NCI-H345 (cell line): ENCODE measurements around the gene APLF.
"Not testable (repeated sequence)": the region's sequence is repeated elsewhere in the genome, so short reads cannot be mapped to it uniquely, and the experiment has no call there.

Experiments
- DNase-seq: peaks from one replicate; lab custom pipeline; 2025; lab: John Stamatoyannopoulos, UW

APLF gene

GRCh38 chr2:68579689-68580088, 112.3 kb downstream of the APLF start:
- DNase-seq = no peak

GRCh38 chr2:68588589-68588988, 121.2 kb downstream of the APLF start:
- no peak for DNase-seq

- DNase-seq = no peak
Observed at GRCh38 chr2:68589963-68590362, 122.6 kb downstream of the APLF start.

GRCh38 chr2:68590702-68591101, 123.3 kb downstream of the APLF start:
- DNase-seq = no peak

GRCh38 chr2:68591225-68591624, 123.8 kb downstream of the APLF start:
- DNase-seq = no peak

- DNase-seq = no peak
Observed at GRCh38 chr2:68594041-68594440, 126.7 kb downstream of the APLF start.

- peak; percentile 16 for DNase-seq
Observed at GRCh38 chr2:68594674-68595492, 127.5 kb downstream of the APLF start.

GRCh38 chr2:68595493-68595785, 128.1 kb downstream of the APLF start:
- not testable (repeated sequence) for DNase-seq

GRCh38 chr2:68600495-68600894, 133.1 kb downstream of the APLF start:
- DNase-seq = not testable (repeated sequence)

GRCh38 chr2:68603059-68603458, 135.7 kb downstream of the APLF start:
- no peak for DNase-seq

GRCh38 chr2:68604077-68604476, 136.7 kb downstream of the APLF start:
- DNase-seq = no peak

- no peak for DNase-seq
Observed at GRCh38 chr2:68605939-68606338, 138.6 kb downstream of the APLF start.

GRCh38 chr2:68606759-68607158, 139.4 kb downstream of the APLF start:
- no peak for DNase-seq

- no peak for DNase-seq
Observed at GRCh38 chr2:68607837-68608236, 140.5 kb downstream of the APLF start.

- DNase-seq = no peak
Observed at GRCh38 chr2:68612765-68613519, 145.6 kb downstream of the APLF start.

GRCh38 chr2:68620772-68621171, 153.4 kb downstream of the APLF start:
- DNase-seq = no peak

GRCh38 chr2:68623820-68624219, 156.4 kb downstream of the APLF start:
- DNase-seq = no peak

GRCh38 chr2:68627615-68628014, 160.2 kb downstream of the APLF start:
- DNase-seq = no peak
